ENCODE measurements around the gene PUM1.

GRCh38 chr1:30904962-30905335, 160.6 kb downstream of the PUM1 start:
- TF ChIP-seq CTCF (IDR thresholded peaks at IDR 0.05): no peak
- TF ChIP-seq POLR2A (IDR thresholded peaks at IDR 0.05; ENCODE audit: low read depth): no peak

All from esophagus muscularis mucosa (tissue), 3 donors.